GM18526 (cell line): Measurements from ENCODE around the gene STAC3.

Source experiments
- POLR2A ChIP-seq: IDR thresholded peaks from 3 replicates; pipeline ENCODE4 v1.6.1; 2011; ENCODE audit not compliant: insufficient read length; ENCODE audit errors: extremely low read depth

Gene STAC3

GRCh38 chr12:57240066-57240921, 10.7 kb downstream of the STAC3 start:
- TF ChIP-seq POLR2A: peak; percentile 25

GRCh38 chr12:57239587-57240065, 11.4 kb downstream of the STAC3 start:
- TF ChIP-seq POLR2A: no peak

- TF ChIP-seq POLR2A: peak; percentile 20
Measured at GRCh38 chr12:57238854-57239554, 12.0 kb downstream of the STAC3 start.

- no peak for TF ChIP-seq POLR2A
Measured at GRCh38 chr12:57237932-57238853, 12.8 kb downstream of the STAC3 start.

- TF ChIP-seq POLR2A: no peak
Measured at GRCh38 chr12:57237596-57237931, 13.4 kb downstream of the STAC3 start.

GRCh38 chr12:57236925-57237595, 13.9 kb downstream of the STAC3 start:
- no peak for TF ChIP-seq POLR2A

GRCh38 chr12:57236201-57236924, 14.6 kb downstream of the STAC3 start:
- TF ChIP-seq POLR2A: no peak

- no peak for TF ChIP-seq POLR2A
Measured at GRCh38 chr12:57235728-57236131, 15.3 kb downstream of the STAC3 start.

GRCh38 chr12:57235017-57235727, 15.8 kb downstream of the STAC3 start:
- TF ChIP-seq POLR2A: no peak

GRCh38 chr12:57234571-57235016, 16.4 kb downstream of the STAC3 start:
- no peak for TF ChIP-seq POLR2A

GRCh38 chr12:57234233-57234570, 16.8 kb downstream of the STAC3 start:
- TF ChIP-seq POLR2A: no peak

GRCh38 chr12:57233357-57234232, 17.4 kb downstream of the STAC3 start:
- no peak for TF ChIP-seq POLR2A
